RWPE1 (cell line): ENCODE measurements around the gene CLSTN2.

Source experiments
- CTCF ChIA-PET: fragments of 350-600 bp; sonication (Branson Sonifier 250); formaldehyde crosslinking; extraction: SDS; loops from one replicate; lab custom pipeline; 2021; lab: Yijun Ruan, JAX
- POLR2A ChIA-PET: fragments of 400-600 bp; formaldehyde crosslinking; extraction: SDS; loops from one replicate; lab custom pipeline; 2020; ENCODE audit warnings: antibody characterized with exemption; ENCODE audit not compliant: low non-redundant PET; lab: Yijun Ruan, JAX
- DNase-seq: peaks from one replicate; pipeline ENCODE4 v3.0.0; 2012; ENCODE audit warnings: low spot score
- H3K27ac ChIP-seq: fragments of 450-650 bp; 2 replicates; pipeline ENCODE4 v1.5.1; 2017
- CTCF ChIP-seq: fragments of 450-650 bp; conservative IDR thresholded peaks from 2 replicates; pipeline ENCODE4 v1.5.1; 2017; ENCODE audit warnings: low read depth, mild to moderate bottlenecking

The CLSTN2 gene

GRCh38 chr3:140076552-140076951 lies 141.6 kb downstream of the CLSTN2 start:
- no peak overlapping the region for H3K27ac ChIP-seq
- TF ChIP-seq CTCF: no peak
- POLR2A ChIA-PET: no interaction called here
- no peak for DNase-seq
- CTCF ChIA-PET: no interaction called here

GRCh38 chr3:140077406-140077805 lies 142.4 kb downstream of the CLSTN2 start:
- no peak overlapping the region for H3K27ac ChIP-seq
- ChIA-PET CTCF (no interaction called here), POLR2A (no interaction called here)
- DNase-seq: no peak
- TF ChIP-seq CTCF: no peak

- ChIA-PET POLR2A (no interaction called here), CTCF (interaction anchor here (0.5 to 0.6 kb wide), 2 partner anchors 381 to 962 kb away, joined by 3 to 4 read pairs; no protein-coding TSS in a partner anchor)
- no peak for DNase-seq
- no peak overlapping the region for H3K27ac ChIP-seq
- no peak for TF ChIP-seq CTCF
These were observed 143.4 kb downstream of the CLSTN2 start for GRCh38 chr3:140078343-140078742.

- no peak for TF ChIP-seq CTCF
- no peak overlapping the region for H3K27ac ChIP-seq
- ChIA-PET POLR2A (no interaction called here), CTCF (interaction anchor here (0.6 kb wide), 1 partner anchor 381 kb away, joined by 4 read pairs; no protein-coding TSS in a partner anchor)
- DNase-seq: no peak
These were observed 144.0 kb downstream of the CLSTN2 start for GRCh38 chr3:140078940-140079339.

GRCh38 chr3:140081887-140082286 lies 146.9 kb downstream of the CLSTN2 start:
- ChIA-PET CTCF (no interaction called here), POLR2A (no interaction called here)
- no peak for DNase-seq
- H3K27ac ChIP-seq: no peak overlapping the region
- no peak for TF ChIP-seq CTCF

GRCh38 chr3:140085001-140085400 lies 150.0 kb downstream of the CLSTN2 start:
- no peak for DNase-seq
- no peak overlapping the region for H3K27ac ChIP-seq
- ChIA-PET CTCF (no interaction called here), POLR2A (no interaction called here)
- TF ChIP-seq CTCF: no peak
